Activated T-cell treated with anti-CD3 and anti-CD28 coated beads, Interleukin-2, amount 50 U/mL, for 24 hours (primary cell): ENCODE data around the gene C1orf159.

Experiments used
- DNase-seq: peaks from one replicate; pipeline ENCODE4 v3.0.0-alpha.2; 2020
- H3K27ac Mint-ChIP-seq: 2 replicates; pipeline ENCODE4 v1.8.0; 2020; ENCODE audit warnings: mild to moderate bottlenecking, mixed read lengths
- H3K27me3 Mint-ChIP-seq: 2 replicates; pipeline ENCODE4 v1.8.0; 2020; ENCODE audit warnings: mixed read lengths
- H3K36me3 Mint-ChIP-seq: 2 replicates; pipeline ENCODE4 v1.8.0; 2020; ENCODE audit warnings: low read depth, mixed read lengths
- H3K4me1 Mint-ChIP-seq: 2 replicates; pipeline ENCODE4 v1.8.0; 2020; ENCODE audit warnings: low read depth, mixed read lengths
- H3K4me3 Mint-ChIP-seq: 2 replicates; pipeline ENCODE4 v1.8.0; 2020; ENCODE audit warnings: mild to moderate bottlenecking, moderate library complexity, mixed read lengths
- H3K9me3 Mint-ChIP-seq: 2 replicates; pipeline ENCODE4 v1.8.0; 2020; ENCODE audit warnings: mixed read lengths

C1orf159 gene

GRCh38 chr1:1052003-1052840 is 63.7 kb downstream of the C1orf159 start:
- no peak for DNase-seq
- Mint-ChIP-seq H3K4me3 (no peak overlapping the region), H3K27me3 (peaks cover 7% of the 10 kb centered on the region), H3K27ac (no peak overlapping the region), H3K9me3 (no peaks in the 10 kb centered on the region), H3K4me1 (no peaks in the 10 kb centered on the region), H3K36me3 (peaks cover 2% of the 10 kb centered on the region)

- peaks cover 2% of the 10 kb centered on the region for H3K27me3 Mint-ChIP-seq
- DNase-seq = no peak
- no peak overlapping the region for H3K4me3 Mint-ChIP-seq
- peaks cover 5% of the 10 kb centered on the region for H3K36me3 Mint-ChIP-seq
- H3K4me1 Mint-ChIP-seq = no peaks in the 10 kb centered on the region
- H3K9me3 Mint-ChIP-seq = no peaks in the 10 kb centered on the region
- H3K27ac Mint-ChIP-seq = no peak overlapping the region
These were observed 64.6 kb downstream of the C1orf159 start for GRCh38 chr1:1051127-1051810.

- Mint-ChIP-seq H3K4me3 (no peak overlapping the region), H3K27me3 (no peaks in the 10 kb centered on the region), H3K36me3 (peaks cover 9% of the 10 kb centered on the region), H3K9me3 (no peaks in the 10 kb centered on the region), H3K4me1 (no peaks in the 10 kb centered on the region), H3K27ac (no peak overlapping the region)
- DNase-seq = no peak
These were observed 65.3 kb downstream of the C1orf159 start for GRCh38 chr1:1050577-1051052.

GRCh38 chr1:1049318-1050165 is 66.3 kb downstream of the C1orf159 start:
- DNase-seq = no peak
- no peak overlapping the region for H3K4me3 Mint-ChIP-seq
- H3K9me3 Mint-ChIP-seq = no peaks in the 10 kb centered on the region
- no peak overlapping the region for H3K27ac Mint-ChIP-seq
- H3K4me1 Mint-ChIP-seq = no peaks in the 10 kb centered on the region
- peaks cover 8% of the 10 kb centered on the region for H3K36me3 Mint-ChIP-seq
- H3K27me3 Mint-ChIP-seq = no peaks in the 10 kb centered on the region

GRCh38 chr1:1048765-1049164 is 67.1 kb downstream of the C1orf159 start:
- Mint-ChIP-seq H3K27me3 (no peaks in the 10 kb centered on the region), H3K4me3 (no peak overlapping the region), H3K9me3 (no peaks in the 10 kb centered on the region), H3K27ac (no peak overlapping the region), H3K36me3 (peaks cover 8% of the 10 kb centered on the region), H3K4me1 (no peaks in the 10 kb centered on the region)
- no peak for DNase-seq

GRCh38 chr1:1047963-1048362 is 67.9 kb downstream of the C1orf159 start:
- Mint-ChIP-seq H3K27me3 (no peaks in the 10 kb centered on the region), H3K27ac (no peak overlapping the region), H3K4me1 (no peaks in the 10 kb centered on the region), H3K4me3 (no peak overlapping the region), H3K9me3 (no peaks in the 10 kb centered on the region), H3K36me3 (peaks cover 8% of the 10 kb centered on the region)
- DNase-seq = no peak

GRCh38 chr1:1047407-1047806 is 68.5 kb downstream of the C1orf159 start:
- Mint-ChIP-seq H3K4me1 (no peaks in the 10 kb centered on the region), H3K27ac (no peak overlapping the region), H3K36me3 (peaks cover 8% of the 10 kb centered on the region), H3K9me3 (no peaks in the 10 kb centered on the region), H3K4me3 (no peak overlapping the region), H3K27me3 (no peaks in the 10 kb centered on the region)
- no peak for DNase-seq

GRCh38 chr1:1046767-1047166 is 69.1 kb downstream of the C1orf159 start:
- Mint-ChIP-seq H3K27ac (no peak overlapping the region), H3K36me3 (peaks cover 8% of the 10 kb centered on the region), H3K9me3 (no peaks in the 10 kb centered on the region), H3K4me1 (no peaks in the 10 kb centered on the region), H3K27me3 (no peaks in the 10 kb centered on the region), H3K4me3 (no peak overlapping the region)
- no peak for DNase-seq

GRCh38 chr1:1046243-1046642 is 69.6 kb downstream of the C1orf159 start:
- Mint-ChIP-seq H3K36me3 (peaks cover 8% of the 10 kb centered on the region), H3K4me1 (no peaks in the 10 kb centered on the region), H3K27me3 (no peaks in the 10 kb centered on the region), H3K9me3 (no peaks in the 10 kb centered on the region), H3K4me3 (no peak overlapping the region), H3K27ac (no peak overlapping the region)
- DNase-seq = no peak

- Mint-ChIP-seq H3K9me3 (no peaks in the 10 kb centered on the region), H3K4me3 (no peak overlapping the region), H3K27me3 (no peaks in the 10 kb centered on the region), H3K36me3 (peaks cover 8% of the 10 kb centered on the region), H3K4me1 (peaks cover under 1% of the 10 kb centered on the region), H3K27ac (no peak overlapping the region)
- DNase-seq = no peak
These were observed 70.8 kb downstream of the C1orf159 start for GRCh38 chr1:1045129-1045528.

- DNase-seq = no peak
- peaks cover 8% of the 10 kb centered on the region for H3K36me3 Mint-ChIP-seq
- H3K27me3 Mint-ChIP-seq = peaks cover 3% of the 10 kb centered on the region
- H3K4me3 Mint-ChIP-seq = no peak overlapping the region
- no peak overlapping the region for H3K27ac Mint-ChIP-seq
- H3K4me1 Mint-ChIP-seq = peaks cover 5% of the 10 kb centered on the region
- H3K9me3 Mint-ChIP-seq = no peaks in the 10 kb centered on the region
These were observed 71.3 kb downstream of the C1orf159 start for GRCh38 chr1:1044455-1045078.

- Mint-ChIP-seq H3K27me3 (peaks cover 9% of the 10 kb centered on the region), H3K27ac (no peak overlapping the region), H3K36me3 (peaks cover 8% of the 10 kb centered on the region)
These were observed 72.0 kb downstream of the C1orf159 start for GRCh38 chr1:1043921-1044320.

GRCh38 chr1:1043411-1043810 is 72.5 kb downstream of the C1orf159 start:
- no peak for DNase-seq
- Mint-ChIP-seq H3K4me3 (no peak overlapping the region), H3K27ac (no peak overlapping the region), H3K4me1 (peaks cover 17% of the 10 kb centered on the region), H3K36me3 (peaks cover 8% of the 10 kb centered on the region), H3K27me3 (peaks cover 14% of the 10 kb centered on the region), H3K9me3 (no peaks in the 10 kb centered on the region)

More at GRCh38 chr1:1043921-1044320, 72.0 kb downstream of the C1orf159 start:
- DNase-seq = no peak
- Mint-ChIP-seq H3K9me3 (no peaks in the 10 kb centered on the region), H3K4me3 (no peak overlapping the region), H3K4me1 (peaks cover 12% of the 10 kb centered on the region)

- no peak for DNase-seq
- peaks cover 17% of the 10 kb centered on the region for H3K4me1 Mint-ChIP-seq
- H3K27me3 Mint-ChIP-seq = peaks cover 16% of the 10 kb centered on the region
- H3K9me3 Mint-ChIP-seq = no peaks in the 10 kb centered on the region
- no peak overlapping the region for H3K27ac Mint-ChIP-seq
- peaks cover 8% of the 10 kb centered on the region for H3K36me3 Mint-ChIP-seq
- no peak overlapping the region for H3K4me3 Mint-ChIP-seq
These were observed 73.1 kb downstream of the C1orf159 start for GRCh38 chr1:1042835-1043234.
